ENCODE measurements around the gene TMEM116.
"Not testable (repeated sequence)": the region's sequence is repeated elsewhere in the genome, so short reads cannot be mapped to it uniquely, and the experiment has no call there.

The TMEM116 gene

GRCh38 chr12:112012775-112013600, at the start of gene TMEM116, which contains the start of gene ERP29:
TSS of gene TMEM116 (minus strand) at chr12:112013165. CDS start at chr12:112005270, 7,895 bp downstream.
TSS of gene ERP29 (plus strand) at chr12:112013426. CDS start at chr12:112013466, 40 bp downstream.
- DNase-seq (ENCODE audit: low spot score): peak; percentile 100

GRCh38 chr12:112061137-112061536, 48.2 kb upstream of the TMEM116 start:
- no peak for DNase-seq (ENCODE audit: low spot score)

GRCh38 chr12:112049351-112049750, 36.4 kb upstream of the TMEM116 start:
- no peak for DNase-seq (ENCODE audit: low spot score)

GRCh38 chr12:112046003-112046402, 33.0 kb upstream of the TMEM116 start:
- no peak for DNase-seq (ENCODE audit: low spot score)

GRCh38 chr12:112036614-112037013, 23.6 kb upstream of the TMEM116 start:
- DNase-seq (ENCODE audit: low spot score): not testable (repeated sequence)

GRCh38 chr12:112035219-112035785, 22.3 kb upstream of the TMEM116 start:
- DNase-seq (ENCODE audit: low spot score): no peak

- no peak for DNase-seq (ENCODE audit: low spot score)
These were observed 19.3 kb upstream of the TMEM116 start for GRCh38 chr12:112032292-112032691.

GRCh38 chr12:112031472-112031871, 18.5 kb upstream of the TMEM116 start:
- no peak for DNase-seq (ENCODE audit: low spot score)

- no peak for DNase-seq (ENCODE audit: low spot score)
These were observed 16.3 kb upstream of the TMEM116 start for GRCh38 chr12:112029301-112029700.

- DNase-seq (ENCODE audit: low spot score): no peak
These were observed 12.9 kb upstream of the TMEM116 start for GRCh38 chr12:112025808-112026375.

GRCh38 chr12:112023759-112024396, 10.9 kb upstream of the TMEM116 start:
- DNase-seq (ENCODE audit: low spot score): peak; percentile 46

GRCh38 chr12:112022241-112023016, 9.5 kb upstream of the TMEM116 start:
- no peak for DNase-seq (ENCODE audit: low spot score)

GRCh38 chr12:112020947-112021457, 8.0 kb upstream of the TMEM116 start:
- no peak for DNase-seq (ENCODE audit: low spot score)

- DNase-seq (ENCODE audit: low spot score): no peak
These were observed 5.7 kb upstream of the TMEM116 start for GRCh38 chr12:112018571-112019237.

GRCh38 chr12:112017041-112017440, 4.1 kb upstream of the TMEM116 start:
- no peak for DNase-seq (ENCODE audit: low spot score)

GRCh38 chr12:112015938-112016337, 3.0 kb upstream of the TMEM116 start:
- no peak for DNase-seq (ENCODE audit: low spot score)

GRCh38 chr12:112013601-112014402, 837 bp upstream of the TMEM116 start:
- DNase-seq (ENCODE audit: low spot score): peak; percentile 60

- no peak for DNase-seq (ENCODE audit: low spot score)
These were observed 1.3 kb downstream of the TMEM116 start for GRCh38 chr12:112011685-112012084.

- no peak for DNase-seq (ENCODE audit: low spot score)
These were observed 2.3 kb downstream of the TMEM116 start for GRCh38 chr12:112010415-112011344.

All from iPS-NIHi11 (cell line).